ENCODE results near the gene OSBPL6. TPM values are rescaled to one million over a fixed set of nuclear protein-coding genes. Genes with fewer than 3 reads are reported as not detected.
"Not testable (repeated sequence)": the region's sequence is repeated elsewhere in the genome, so short reads cannot be mapped to it uniquely, and the experiment has no call there.

The OSBPL6 gene
- total RNA-seq, 1 donor from 2014 or later = 5.4 TPM

DNA sequence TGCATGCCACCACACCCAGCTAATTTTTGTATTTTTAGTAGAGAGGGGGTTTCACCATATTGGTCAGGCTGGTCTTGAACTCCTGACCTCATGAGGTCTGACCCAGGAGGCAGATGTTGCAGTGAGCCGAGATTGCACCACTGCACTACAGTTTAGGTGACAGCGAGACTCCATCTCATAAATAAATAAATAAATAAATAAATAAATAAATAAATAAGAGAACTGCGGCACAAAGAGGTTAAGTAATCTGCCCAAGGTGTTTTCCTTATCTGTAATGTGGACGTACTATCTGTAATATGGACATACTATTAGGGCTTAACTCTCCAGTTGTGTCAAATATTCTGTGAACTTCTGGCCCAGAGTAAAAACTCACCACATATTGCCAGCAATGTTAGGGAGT lies 4.1 kb downstream of the OSBPL6 start:
- not testable (repeated sequence) for DNase-seq (ENCODE audit: low read depth, low spot score)

DNA sequence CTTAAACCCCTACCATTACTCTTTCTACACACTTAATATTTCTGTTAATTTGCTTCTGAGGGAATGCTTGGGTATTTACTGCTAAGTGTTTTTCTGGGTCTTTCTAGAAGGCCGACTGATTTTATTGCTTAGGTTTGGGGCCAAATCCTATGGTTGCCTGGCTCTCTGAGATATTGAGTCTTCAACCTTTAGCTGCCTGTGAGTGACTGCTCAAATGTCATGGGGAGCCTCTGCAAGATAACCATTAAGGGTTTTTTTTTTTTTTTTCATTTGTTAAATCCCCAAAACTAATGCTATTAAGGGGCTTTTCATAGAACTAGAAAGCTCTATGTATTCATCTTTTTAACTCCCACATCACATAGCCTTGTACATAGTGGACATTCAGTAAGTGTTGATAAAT lies 5.0 kb downstream of the OSBPL6 start:
- DNase-seq (ENCODE audit: low read depth, low spot score) = no peak

DNA sequence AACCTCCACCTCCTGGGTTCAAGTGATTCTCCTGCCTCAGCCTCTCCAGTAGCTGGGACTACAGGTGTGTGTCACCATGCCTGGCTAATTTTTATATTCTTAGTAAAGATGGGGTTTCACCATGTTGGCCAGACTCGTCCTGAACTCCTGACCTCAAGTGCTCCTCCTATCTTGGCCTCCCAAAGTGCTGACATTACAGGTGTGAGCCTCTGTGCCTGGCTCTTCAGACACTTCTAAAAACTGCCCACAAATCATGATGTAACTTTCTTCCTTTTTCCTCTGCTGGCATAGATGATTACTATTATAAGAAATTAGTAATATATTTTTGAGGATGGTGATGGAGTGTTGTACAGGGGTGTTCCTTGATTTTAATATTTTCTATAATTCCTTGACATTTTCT lies 6.0 kb downstream of the OSBPL6 start:
- DNase-seq (ENCODE audit: low read depth, low spot score) = no peak

DNA sequence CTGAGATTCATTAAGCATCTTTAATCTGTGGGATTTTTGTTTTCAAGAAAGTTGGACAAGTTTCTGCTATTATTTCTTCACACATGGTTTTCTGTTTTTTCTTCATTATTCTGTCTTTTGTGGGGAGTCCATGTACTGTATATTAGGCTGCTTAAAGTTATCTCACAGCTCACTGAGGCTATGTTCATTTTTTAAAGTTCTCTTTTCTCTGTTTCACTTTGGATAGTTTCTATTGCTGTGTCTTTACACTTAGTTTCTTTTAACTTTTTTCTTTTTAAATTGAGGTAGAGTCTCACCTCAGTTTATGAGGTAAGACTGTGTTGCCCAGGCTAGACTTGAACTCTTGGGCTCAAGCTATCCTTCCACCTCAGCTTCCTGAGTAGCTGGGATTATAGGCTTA lies 8.6 kb downstream of the OSBPL6 start:
- DNase-seq (ENCODE audit: low read depth, low spot score) = no peak

DNA sequence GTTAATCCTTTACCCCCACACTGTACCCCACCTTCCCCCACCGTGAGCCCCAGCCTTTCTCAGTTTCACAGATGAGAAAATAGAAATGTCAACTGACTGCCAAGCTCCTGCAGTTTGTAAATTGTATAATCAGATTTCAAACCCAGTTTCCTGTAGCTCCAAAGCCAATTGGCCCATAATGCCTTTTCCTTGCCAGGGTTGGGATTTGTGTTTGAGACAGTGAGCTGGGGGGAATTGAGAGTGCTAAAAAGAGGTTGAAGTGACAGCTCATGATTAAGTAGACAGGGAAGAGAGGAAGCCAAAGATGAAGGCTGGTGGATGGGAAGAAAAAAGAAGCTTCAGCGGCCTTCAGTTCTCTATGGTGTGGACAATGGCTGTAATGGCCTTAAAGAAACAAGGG lies 10.7 kb downstream of the OSBPL6 start:
- DNase-seq (ENCODE audit: low read depth, low spot score) = no peak

DNA sequence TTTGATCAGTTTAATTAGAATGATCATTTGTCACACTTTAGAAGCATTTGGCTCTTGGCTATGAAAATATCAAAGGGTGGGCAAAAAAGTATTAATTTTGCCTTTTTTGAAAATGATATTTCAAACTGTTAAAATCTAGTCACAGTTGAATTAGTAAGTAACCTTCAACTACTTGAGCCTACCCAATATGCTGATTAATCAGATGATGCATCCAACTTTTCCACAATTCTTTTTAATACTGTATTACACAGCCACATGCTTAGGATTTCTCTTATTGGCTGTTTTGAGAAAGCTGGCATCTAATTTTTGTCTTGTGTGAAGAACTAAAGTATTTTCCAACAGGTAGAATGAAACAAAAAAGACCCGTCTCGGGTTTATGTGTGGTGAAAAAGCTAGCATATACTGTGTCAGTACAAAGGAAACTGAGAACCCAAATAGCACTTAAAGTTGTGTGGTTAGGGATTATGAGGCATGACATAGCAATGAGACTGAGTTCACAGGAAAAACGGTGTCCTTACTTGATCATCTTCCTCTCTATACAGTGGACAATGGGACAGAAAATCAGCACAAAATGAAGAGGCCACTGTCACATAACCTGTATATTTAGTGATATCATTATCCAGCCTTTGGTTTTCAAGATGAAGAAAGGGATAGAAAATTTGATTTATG lies 11.7 kb downstream of the OSBPL6 start:
- DNase-seq (ENCODE audit: low read depth, low spot score) = no peak

DNA sequence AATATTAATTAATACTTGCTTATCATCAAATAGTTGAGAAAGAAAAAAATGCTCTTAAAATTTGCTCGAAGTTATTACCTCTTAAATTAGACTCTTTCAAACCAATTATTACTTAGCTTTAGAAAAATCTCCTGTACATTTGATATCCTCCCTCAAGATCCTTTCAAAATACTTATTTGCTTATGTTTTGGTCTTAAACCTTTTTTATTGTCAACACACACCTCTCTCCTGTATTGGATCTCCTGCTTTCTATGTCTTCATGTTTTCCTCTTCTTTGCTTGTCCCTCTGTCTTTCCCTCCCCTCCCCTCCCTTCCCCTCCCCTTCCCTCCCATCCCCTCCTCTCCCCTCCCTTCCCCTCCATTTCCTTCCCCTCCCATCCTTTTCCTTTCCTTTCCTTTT lies 14.0 kb downstream of the OSBPL6 start:
- no peak for DNase-seq (ENCODE audit: low read depth, low spot score)

DNA sequence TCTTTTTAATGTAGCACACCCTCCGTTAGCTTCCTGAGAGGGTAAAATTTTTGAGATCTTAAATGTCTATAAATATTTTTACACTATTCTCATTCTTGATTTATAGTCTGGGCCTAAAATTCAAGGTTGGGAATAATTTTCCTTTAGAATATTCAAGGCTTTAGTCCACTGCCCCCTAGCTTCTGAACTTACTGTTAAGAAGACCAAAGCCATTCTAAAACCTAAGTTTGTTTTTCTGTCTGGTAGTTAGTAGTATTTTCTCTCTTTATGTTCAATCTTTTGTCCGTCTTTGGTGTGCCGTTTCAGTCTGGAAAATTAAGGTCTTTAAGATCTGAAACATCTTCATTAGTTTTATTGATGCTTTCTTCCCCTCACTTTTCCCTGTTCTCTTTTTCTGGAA lies 14.5 kb downstream of the OSBPL6 start:
- no peak for DNase-seq (ENCODE audit: low read depth, low spot score)

DNA sequence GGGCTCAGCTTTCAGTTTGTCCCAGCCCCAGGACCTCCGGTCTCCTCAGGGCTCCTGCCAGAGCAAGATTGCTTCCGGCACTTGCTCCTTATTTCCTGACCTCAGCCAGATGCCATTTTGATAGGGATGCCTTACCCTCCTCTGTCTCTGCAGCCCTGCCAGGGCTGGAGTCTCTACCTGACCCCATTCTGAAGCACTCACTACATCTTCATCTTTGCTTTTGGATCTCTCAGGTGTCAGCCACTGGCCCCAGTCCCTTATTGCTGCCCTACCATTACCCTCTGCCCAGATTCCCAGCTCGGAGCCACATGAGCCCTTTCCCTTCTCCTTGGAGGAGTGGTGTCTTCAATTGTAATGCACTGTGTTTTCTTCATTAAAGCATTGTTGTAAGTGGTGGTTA lies 17.1 kb downstream of the OSBPL6 start:
- no peak for DNase-seq (ENCODE audit: low read depth, low spot score)

DNA sequence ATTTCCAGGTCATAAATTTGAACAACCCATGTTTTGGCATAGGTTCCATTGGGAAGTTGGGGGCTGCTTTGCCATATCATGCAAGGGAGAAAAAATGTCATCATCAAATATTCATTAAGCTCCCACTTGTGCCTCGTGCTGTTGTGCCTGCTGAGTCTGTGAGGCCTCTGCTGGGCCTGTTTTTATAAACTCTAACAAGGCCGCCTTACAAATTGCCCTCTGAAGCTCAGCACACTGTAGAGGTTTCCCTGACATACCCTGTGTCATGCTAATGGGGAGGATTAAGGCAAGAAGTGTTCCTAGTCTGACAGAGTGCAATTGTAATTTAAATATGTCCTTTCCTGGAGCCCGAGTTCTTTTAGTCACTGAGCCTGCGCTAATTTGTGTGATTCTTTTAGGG lies 17.6 kb downstream of the OSBPL6 start:
- no peak for DNase-seq (ENCODE audit: low read depth, low spot score)

DNA sequence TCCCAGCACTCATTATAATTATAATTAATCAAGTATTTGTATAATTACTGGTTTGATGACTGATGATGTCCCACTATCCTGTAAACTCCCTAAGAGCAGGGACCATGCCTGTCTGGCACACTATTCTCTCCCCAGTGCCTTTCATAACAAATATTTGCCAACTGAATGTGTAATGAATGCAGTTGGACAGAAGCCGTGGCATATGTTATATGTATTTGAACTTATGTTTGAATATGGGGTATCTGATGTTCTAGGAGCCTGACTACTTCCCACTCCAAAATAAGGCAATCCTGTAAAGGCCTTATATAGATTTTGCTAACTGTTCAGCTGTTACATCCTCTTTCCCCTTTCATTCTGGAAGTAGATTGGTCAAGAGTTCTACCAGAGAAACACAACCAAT lies 19.7 kb downstream of the OSBPL6 start:
- DNase-seq (ENCODE audit: low read depth, low spot score) = no peak

DNA sequence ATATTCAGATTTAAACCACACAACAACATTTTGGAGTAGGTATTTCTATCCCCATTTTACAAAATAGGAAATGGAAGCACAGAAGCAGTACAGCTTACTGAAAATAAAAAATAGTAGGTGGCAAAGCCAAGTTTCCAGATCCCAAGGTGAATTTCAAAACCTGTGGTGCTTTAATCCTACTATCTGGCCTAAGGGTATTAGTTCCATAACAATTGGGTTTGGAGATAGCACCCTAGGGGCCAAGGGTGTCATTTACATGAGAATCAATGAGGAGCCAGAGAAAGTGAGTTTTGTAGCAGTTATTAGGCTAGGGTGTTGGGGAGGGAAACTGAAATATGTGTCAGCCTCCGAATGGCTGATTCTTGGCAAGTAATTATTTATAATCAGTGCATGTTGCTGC lies 24.9 kb downstream of the OSBPL6 start:
- no peak for DNase-seq (ENCODE audit: low read depth, low spot score)

DNA sequence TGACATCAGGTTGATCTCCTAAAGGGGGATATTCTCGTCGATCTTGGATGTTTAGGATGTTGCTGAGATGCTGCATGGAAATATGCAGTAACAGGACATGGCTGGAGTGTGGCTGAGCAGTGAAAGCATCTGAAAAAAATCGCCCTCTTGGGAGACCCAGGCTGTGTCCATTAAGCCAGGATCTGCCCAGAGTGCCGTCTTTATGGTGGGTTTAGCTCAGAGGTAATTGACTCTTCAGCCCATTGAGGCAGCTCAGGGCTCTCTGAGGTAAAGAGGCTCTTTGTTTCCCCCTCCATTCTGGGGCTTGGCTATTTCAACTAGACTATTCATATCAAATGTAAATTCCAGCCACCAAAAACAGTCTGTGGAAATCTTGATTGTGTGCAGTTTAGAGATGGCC lies 26.5 kb downstream of the OSBPL6 start:
- no peak for DNase-seq (ENCODE audit: low read depth, low spot score)

DNA sequence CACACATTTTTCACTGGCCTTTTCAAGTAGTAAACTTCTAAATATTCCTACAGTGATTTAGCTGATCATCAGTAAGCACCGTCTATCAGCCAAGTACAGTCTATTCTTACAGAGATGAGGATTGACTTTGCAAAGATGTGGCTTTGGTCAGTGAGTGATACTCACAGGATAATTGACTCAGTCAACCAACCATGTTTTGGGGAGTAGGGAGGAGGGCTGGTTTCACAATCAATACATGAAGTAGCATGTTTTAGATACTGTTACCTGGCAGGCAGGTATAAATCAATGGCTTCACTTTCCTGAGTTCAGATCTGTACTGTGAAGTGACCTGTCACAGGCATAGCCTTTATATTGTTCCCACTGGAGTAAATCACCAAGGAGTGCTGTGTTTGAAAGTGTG lies 27.2 kb downstream of the OSBPL6 start:
- no peak for DNase-seq (ENCODE audit: low read depth, low spot score)

DNA sequence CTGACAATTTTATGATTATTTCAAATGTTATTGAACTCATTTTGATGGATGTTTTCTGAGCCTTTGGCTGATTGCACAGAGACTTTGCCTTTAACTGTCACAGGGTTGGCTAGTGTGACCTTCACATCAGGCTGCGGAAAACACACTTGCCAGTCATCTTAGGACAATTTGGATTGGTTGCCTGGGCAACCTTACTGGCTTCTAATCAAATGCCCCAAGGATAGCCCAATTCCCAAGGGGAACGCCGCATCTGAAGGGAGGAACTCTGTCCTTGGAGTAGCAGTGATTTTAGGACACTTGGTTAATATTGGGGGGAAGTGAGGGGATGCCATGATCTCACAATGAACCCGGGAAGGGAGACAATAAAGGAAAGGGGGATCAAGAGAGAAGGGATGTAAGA lies 29.5 kb downstream of the OSBPL6 start:
- no peak for DNase-seq (ENCODE audit: low read depth, low spot score)

DNA sequence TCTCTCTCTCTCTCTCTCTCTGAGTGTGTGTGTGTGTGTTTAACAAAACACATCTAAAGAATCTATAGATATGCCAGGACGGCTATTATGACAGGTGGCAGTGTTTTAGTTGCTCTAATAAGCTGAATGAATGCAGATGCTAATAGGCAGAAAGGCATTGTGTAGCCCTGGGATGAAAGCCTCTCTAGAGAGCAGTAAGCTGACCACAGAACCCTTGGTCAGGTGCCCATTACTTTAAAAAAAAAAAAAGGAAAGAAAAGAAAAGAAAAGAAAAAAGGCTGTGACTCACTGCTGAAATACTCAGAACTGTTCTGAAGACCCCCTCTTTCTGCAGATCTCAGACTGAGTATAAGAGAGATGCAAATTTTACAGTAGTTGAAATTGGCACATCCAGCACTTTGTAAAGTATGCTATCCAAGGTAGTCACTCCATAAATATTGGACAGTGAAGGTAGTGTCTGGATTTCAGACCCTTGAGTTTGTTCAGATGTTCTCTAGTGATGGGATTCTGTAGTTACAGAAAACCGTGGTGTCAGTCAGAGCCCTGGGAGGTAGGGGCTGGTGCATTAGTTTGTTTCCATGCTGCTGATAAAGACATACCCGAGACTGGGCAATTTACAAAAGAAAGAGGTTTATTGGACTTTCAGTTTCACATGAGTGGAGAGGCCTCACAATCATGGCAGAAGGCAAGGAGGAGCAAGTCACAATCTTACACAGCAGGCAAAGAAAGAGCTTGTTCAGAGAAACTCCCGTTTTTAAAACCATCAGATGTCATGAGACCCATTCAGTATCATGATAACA lies 30.9 kb downstream of the OSBPL6 start:
- no peak for DNase-seq (ENCODE audit: low read depth, low spot score)

DNA sequence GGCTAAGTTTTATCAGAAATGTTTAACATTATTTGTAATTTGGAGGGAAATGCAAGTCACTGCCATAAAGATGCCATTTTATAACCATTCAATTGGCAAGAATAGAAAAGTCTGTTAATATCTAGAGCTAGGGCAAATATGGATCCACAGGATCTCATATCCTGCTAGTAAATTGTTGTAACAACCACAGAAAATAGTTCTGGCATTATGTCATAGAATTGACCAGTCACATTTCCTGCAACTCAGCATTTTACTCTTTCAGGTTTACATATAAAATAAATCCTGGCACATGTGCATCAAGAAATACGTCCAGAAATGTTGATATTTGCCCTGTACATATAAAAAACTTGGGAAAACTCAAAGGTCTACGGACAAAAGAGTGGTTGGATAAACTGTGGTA lies 32.9 kb downstream of the OSBPL6 start:
- DNase-seq (ENCODE audit: low read depth, low spot score) = peak; percentile 7

DNA sequence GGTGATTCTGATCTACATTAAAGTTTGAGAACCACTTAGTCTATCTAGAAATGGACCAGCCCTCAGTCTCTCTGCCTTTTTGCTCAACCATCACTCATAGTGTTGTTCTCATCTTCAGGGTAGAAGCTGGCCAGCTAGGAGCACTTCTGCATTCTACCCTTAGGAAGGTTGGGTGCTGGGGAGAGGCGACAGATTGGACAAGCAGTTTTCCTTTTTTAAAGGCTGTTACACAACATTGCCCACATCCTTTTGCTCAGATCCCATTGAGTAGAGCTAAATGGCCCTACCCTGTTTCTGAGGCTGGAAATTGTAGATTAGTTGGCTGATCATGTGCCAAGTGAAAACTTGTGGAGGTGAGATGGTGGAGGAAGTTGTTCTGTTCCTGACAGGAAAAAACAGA lies 35.6 kb downstream of the OSBPL6 start:
- no peak for DNase-seq (ENCODE audit: low read depth, low spot score)

DNA sequence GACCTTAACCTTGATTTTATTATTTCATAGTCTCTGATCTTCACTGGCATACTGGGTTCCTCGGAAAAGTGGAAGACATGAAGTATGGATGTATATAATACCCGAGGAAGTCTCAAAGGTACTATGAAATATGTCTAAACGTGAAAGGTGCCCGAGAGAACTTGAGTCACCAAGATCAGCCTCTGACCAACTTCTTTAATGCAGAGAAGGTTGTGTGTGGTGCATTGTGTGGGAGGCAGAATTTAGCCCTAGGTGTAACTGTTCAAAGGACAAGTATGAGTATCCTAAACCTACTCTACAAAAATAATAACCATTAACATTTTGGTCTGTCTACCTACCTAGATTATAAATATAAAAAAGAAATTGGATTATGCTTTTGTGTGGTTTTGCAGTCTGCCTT lies 36.1 kb downstream of the OSBPL6 start:
- no peak for DNase-seq (ENCODE audit: low read depth, low spot score)

DNA sequence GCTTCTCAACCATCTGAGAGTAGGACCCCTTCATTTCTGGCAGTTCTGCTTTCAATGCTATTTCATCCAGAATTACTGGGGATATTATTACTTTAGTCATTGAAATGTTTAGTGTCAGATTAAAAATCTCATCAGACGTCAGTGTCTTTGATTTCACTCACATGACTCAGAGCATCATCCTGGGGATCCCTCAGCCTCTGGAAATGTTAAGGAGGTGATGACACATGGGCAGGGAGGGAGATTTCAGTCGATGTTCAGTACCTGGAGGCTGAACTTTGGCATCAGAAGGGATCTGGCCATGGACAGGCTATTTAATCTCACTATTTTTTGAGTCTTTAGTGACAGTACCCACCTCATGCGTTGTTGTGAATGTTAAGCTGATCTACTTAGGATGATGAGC lies 39.1 kb downstream of the OSBPL6 start:
- DNase-seq (ENCODE audit: low read depth, low spot score) = no peak

DNA sequence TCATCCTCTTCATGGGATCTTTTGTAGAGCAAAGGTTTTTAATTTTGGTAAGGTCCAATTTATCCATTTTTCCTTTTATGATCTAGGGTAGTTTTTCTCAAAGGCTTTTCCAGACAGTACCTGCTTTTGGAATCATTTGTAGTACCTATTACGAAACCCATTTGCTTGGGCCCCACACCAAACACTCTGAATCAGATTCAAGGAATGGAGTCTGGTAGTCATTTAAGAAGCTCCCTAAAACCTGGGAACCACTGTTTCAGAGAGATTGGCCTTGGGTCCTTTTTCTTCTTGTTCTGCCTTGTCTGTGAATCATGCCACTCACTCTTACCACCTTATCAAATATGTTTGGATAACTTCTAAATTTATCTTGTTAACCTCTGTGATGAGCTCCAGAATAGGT lies 40.3 kb downstream of the OSBPL6 start:
- DNase-seq (ENCODE audit: low read depth, low spot score) = no peak

DNA sequence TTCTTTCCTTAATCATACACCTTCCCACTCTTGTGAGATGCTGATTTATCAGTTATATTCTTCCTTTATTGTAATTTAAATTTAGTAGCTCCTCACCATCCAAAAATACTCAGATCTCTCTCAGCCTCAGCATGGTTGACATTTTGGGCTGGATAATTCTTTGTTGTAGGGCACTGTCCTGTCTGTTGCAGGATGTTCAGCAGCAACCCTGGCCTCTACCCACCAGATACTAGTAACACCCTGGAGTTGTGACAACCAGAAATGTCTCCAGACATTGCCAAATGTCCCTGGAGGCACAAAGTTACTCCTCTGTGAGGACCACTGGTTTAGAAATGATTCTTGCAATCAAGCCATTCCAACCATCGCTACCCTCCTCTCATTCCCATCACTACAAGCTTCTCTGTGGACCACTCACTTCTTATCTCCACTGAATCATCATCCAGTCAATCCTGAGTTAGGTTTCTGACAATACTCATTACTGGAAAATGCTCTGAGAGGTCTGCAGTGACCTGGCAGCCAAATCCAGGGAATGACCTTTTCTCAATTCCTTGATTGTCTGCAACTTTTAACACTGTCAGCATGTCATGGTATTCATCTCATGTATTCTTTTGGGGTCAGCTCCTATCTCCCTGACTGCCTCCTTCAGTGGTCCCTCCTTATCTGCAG lies 43.3 kb downstream of the OSBPL6 start:
- no peak for DNase-seq (ENCODE audit: low read depth, low spot score)

DNA sequence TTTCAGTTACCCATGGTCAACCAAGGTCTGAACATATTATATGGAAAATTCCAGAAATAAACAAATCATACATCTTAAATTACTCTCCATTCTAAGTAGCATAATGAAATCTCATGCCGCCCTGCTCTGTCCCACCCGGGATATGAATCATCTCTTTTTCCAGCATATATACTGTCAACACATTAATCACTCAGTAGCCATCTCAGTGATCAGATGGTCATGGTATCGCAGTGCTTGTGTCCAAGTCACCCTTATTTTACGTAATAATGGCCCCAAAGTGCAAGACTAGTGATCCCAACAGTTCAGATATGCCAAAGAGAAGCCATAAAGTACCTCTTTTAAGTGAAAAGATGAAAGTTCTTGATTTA lies 43.8 kb downstream of the OSBPL6 start:
- DNase-seq (ENCODE audit: low read depth, low spot score) = no peak

Data from pulmonary artery endothelial cell (primary cell).